Measurements from ENCODE around the gene GYPB.
"Not testable (repeated sequence)": the region's sequence is repeated elsewhere in the genome, so short reads cannot be mapped to it uniquely, and the experiment has no call there.

- not testable (repeated sequence) for TF ChIP-seq TAF1 (IDR thresholded peaks at IDR 0.05; ENCODE audit: low read depth, low read length); PAX5 (IDR thresholded peaks at IDR 0.05; ENCODE audit: insufficient read depth, low read length, severe bottlenecking); POLR2A (IDR thresholded peaks at IDR 0.05; ENCODE audit: low read depth, low read length); POLR2AphosphoS5 (IDR thresholded peaks at IDR 0.05; ENCODE audit: low read depth, low read length); POU2F2 (IDR thresholded peaks at IDR 0.05; ENCODE audit: low read depth, low read length)
- 0 out of 2 replicates have a peak, but pooled peaks have one; percentile 30 for TF ChIP-seq SPI1 (IDR thresholded peaks at IDR 0.05; ENCODE audit: low read depth, low read length)
Observed at GRCh38 chr4:144030708-144031107, 11.5 kb upstream of the GYPB start.
